CD4-positive, alpha-beta T cell treated with Interleukin-6 for 4 hours (primary cell): ENCODE measurements around the gene MAD1L1.

ENCODE experiments used
- DNase-seq: peaks from one replicate; pipeline ENCODE4 v3.0.0-alpha.2; 2020; ENCODE audit warnings: mixed read lengths

MAD1L1 gene

DNA sequence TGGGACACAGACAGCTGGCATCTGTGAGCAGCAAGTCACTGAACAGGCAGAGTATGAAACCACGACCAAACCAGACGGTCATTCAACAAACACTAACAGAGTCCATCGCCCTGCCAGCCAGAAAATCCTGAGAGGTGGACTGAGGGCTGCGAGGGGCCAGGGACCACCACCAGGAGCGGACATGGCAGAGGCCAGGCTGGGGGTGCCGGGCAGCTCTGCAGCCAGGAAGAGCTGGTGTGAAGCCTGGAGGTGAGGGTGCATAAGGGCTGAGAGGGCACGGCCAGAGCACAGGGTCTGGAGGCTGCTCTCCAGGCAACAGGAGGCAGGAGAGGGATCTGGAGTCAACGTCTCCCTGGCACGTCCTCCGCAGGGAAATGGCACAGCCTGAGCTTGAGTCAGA lies 15.5 kb downstream of the MAD1L1 start:
- DNase-seq: no peak

DNA sequence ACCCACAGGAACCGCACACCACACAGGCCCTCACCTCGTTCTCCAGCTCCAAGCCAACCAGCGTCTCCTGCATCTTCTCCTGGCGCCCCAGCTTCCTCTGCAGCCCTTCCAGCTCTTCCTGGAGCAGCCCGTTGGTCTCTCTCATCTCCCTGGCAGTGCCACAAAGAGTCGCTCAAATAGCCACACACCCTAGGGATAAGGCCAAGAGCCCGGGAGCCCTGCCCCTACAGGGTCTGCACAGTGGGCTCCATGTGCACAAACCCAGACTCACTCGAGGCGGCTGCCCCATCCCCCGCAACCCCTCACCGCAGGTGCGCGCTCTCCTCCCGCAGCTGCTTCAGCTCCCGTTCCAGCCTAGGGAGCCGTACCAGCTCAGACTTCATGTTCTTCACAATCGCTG lies 16.9 kb downstream of the MAD1L1 start:
- no peak for DNase-seq

DNA sequence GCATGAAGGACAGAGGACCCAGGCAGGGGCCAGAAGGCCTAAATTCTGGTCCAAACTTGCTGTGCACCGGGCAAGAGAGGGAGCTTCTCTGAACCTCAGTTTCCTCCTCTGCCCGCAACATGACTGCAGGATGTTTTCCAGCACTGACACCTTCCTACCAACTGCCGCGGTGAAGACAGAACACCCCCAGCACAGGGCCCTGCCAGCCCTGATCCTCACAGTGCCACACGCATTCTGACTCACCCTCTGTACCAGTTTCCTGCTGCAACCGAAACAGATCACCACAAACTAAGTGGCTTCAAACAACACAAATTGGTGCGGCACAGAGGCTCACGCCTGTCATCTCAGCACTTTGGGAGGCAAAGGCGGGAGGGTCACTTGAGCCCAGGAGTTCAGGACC lies 18.1 kb downstream of the MAD1L1 start:
- peak; percentile 29 for DNase-seq

DNA sequence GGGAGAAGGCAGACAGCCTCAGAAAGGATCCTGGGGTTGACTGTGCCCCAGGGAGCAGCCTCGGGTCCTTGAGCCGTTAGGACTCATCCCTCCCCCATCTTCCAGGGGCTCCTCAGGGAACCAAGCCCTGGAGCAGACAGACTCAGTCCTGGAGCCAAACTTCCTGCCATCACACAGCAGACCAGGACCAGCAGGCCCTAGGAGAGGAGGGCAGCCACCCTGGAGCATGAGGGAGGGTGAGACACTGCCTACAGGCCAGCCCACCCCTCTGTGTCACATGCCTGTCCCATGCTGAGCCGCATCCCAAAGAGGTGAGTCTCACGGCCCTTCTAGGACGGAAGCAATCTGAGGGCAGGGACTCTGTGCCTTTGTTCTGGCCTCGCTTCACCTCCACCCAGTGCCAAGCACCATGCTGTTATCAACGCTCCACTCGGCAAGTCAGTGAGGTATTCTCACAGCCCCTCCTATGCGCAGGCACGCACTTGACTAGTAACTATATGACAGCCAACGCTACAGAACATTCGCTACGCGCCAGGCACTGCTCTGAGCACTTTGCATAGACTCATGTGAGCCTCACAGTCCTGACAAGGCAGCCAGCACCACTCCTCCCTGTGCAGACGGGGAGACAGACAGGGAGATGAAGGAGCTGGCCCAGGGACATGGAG lies 19.1 kb downstream of the MAD1L1 start:
- no peak for DNase-seq

DNA sequence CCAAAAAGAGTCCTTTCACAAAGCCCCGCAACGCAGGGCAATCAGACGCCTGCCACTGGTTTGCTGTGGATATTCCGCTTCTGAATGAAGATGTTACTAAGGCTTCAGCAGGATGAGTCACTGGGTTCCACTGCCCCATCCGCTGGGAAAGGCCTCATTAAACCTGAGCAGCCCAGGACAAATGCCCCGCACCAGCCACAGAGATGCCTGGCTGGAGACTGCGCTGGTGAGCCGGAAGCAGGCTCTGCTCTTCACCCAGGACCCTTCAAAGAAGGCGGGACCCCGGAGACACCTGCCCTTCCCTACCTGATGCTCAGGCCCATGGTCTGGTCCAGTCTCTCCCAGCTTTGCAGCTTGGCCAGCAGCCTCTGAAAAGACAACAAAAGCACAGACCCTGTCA lies 19.8 kb downstream of the MAD1L1 start:
- DNase-seq: no peak

DNA sequence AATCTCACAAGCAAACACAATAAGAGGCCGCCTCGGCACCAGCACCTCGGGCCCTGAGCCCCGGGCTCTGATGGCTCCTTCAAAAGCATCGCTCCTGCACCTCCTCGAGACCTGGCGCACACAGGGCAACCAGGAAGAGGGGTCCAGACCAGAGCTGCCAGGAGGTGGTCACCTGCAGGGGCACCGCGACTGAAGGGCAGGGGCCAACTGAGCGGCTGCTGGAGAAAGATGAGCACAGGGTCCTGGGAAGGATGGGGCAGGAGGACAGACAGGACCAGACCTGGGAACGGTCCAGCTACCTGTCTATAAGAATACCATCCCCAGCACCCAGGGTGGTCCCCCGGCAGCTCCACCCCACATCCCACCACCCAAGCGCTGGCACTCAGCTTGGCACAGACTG lies 20.8 kb downstream of the MAD1L1 start:
- no peak for DNase-seq

DNA sequence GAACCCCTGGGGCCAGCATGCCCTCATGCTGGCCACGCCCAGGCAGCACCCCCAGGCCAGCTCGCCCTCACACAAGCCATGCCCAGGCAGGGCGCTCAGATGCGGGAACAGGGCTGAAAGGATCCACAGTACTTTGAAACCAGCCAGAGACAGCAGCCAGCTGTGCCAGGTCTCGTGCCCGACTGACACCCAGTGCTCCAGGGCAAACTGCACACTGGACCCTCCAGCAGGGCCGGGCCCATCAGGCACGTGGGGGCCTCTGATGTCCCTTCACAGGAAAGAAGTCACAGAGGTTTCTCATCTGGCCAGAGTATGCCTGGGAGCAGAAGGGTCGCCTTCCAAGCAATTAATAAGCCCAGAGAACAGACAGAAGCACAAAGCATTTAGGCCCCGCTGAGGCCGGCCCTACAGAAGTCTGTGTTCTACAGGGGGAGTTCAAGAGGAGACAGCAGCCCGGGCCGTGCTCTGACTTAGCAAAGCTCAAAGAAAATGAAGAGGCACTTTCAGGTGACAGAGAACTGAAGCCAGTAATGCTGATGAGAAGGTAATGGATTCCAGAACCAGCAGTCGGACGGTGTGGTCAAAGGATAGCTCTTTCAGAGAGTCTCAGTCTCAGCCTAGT lies 21.4 kb downstream of the MAD1L1 start:
- no peak for DNase-seq

DNA sequence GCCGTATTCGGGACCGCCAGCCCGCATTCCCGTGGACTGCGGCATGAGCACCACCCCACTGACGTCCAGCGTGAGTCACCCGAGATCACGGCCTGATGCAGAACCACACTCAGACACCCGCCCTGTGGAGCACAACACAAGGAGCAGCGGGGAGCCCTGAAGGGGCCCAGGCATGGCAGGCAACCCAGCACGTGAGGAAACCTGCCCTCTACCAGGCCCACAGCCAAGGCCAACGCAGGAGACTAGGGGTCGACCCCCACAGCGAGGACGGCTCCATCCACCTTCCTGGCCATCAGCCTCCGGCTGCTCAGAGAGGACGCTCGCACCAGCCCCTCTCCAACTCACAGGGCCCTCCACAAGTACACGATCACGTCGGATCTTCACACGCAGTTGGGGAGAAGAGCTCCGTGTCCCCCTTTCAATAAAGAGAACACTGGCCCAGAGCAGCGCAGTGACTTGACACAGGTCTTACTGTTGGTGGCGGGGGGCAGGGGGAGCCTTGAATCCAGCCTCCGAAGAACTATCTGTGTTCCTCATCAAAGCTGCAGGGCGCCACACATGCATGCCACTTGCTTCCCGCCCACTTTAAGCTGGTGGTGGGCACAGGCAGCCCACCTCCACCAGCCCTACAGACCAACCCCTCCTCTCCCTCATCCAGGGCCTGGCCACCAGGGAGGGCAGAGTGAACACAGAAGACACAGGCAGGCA lies 22.0 kb downstream of the MAD1L1 start:
- no peak for DNase-seq

DNA sequence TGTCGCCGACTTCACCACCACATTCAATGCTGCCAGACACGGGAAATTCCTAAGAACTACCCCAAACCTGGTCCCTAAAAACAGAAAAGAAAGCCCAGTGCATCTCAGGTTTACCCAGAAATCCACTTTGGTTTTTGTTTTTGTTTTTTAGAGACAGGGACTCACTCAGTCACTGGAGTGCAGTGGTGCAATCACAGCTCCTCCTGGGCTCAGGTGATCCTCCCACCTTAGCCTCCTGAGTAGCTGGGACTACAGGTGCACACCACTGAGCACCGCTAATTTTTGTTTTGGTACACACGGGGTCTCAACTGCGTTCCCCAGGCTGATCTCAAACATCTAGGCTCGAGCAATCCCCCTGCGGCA lies 22.8 kb downstream of the MAD1L1 start:
- no peak for DNase-seq

DNA sequence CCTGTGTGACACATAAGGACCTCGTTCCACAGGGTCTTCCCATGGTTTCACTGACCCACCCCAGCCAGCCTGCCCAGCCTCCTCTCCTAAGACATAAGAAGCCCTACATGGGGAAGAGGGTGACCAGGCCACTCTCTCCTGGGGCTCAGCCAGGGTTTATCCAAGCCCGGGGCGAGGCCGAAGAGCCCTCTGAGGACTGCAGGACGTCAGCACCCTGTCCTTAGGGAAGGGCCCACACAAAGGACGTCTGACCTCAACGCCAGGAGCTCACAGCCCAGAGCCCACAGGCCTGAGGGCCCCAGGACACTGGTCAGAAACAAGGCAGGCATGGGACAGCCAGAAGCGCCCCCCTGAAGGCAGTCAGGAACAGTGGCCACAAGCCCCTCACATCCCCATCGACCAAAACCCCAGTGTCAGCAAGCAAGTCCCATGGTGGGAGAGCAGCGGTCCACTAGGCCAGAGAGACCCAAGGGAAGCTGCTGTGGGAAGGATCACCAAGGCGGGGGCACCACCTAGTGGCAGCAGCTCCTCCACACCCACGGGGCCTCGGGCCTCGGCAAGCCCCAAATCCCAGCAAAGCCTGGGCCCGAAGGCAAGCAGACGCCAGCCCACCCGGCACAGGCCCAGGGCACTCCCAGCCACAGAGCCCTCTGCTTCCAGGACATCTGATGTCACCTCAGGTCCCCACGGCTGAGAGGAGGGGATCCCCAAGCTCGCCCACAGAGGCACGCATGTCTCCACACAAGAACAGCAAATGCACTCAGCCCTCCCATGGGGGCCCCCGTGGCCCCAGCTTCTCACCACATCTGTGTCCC lies 23.4 kb downstream of the MAD1L1 start:
- peak; percentile 50 for DNase-seq

DNA sequence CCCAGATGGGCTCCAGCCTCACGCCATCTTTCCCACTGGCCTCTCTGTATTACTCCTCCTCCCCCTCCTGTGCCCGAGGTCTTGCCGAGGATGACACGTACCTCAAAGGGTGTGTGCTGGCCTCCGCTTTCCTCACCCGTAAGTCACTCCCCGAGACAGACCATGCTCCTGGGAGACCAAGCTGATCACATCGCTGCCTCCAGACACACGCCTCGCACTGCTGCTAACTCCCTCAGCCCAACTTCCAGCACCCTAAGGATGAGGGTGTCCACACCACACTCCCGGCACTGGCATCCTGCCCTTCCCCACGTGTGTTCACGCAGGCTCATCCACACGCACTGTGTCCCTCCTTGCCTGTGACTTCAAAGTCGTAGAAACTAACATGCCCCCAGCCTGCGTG lies 24.0 kb downstream of the MAD1L1 start:
- DNase-seq: no peak

DNA sequence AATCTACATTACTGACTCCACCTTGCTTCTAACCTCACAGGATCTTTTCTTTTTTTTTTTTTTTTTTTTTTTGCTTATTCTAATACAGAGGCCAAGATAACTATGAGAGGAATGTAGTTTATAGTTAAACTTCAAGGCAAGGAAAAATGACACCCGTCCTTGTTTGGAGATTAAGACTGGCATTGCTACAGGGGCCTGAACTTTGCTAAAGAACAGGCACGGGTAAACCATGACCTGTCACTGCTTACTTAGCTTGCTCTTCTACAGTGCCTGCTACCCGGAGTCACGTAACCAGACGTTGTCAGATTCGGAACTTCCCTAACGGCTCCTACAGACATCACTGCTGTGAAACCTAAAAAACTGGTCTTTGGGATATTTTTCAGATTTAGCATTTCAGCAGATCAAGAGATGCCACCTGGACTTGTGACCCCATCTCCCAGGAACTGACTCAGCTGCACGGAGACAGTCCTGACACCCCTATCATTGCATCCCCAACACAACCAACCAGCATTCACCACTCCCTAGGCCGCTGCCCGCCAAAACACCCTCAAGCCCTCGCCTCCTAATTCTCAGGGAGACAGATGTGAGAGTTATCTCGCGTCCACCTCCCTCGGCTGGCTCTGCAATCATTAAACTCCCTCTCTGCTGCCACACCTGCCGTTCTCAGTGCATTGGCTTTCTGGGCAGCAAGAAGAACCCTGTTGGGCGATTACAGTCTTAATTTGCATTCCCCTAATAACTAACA lies 27.5 kb downstream of the MAD1L1 start:
- no peak for DNase-seq

DNA sequence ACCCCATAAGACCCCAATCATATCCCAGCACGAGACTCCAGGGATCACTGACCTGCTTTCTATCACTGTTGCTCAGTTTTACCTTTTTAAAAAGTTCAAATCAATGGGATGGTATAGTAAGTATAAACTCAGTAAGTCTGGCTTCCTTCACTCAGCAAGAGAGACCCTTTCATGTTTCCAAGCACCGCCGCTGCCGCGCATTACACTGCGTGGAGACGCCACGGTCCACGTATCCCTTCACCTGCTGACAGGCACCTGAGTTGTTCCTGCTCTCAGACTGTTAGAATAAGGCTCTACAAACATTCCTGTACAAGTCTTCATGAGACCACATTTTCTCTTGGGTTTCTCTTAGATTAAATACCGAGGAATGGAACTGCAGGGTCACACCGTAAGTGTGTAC lies 28.3 kb downstream of the MAD1L1 start:
- DNase-seq: no peak

DNA sequence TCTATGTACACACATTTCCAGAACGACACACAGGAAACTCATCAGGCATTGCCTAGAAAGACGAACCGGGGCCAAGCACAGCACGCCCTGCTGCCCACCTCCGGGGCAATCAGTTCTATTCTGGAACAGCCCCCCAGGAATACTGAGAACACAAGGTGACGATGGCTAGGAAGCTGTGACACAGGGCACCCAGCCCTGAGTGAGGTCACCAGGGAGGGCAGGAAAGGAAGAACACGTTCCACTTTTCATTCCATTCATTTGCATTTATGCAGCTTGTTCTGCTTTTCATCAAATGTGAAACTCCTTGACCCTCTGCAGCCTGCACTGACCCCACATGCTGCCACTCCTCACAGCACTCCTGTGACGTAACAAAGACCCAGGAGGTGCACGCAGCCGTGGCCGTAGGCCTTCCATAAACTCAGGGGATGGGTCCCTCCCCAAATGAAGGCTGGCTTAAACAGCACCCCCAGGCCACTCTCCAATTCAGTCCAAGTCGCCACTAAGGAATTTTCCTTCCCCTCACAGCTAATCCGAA lies 28.9 kb downstream of the MAD1L1 start:
- DNase-seq: no peak

DNA sequence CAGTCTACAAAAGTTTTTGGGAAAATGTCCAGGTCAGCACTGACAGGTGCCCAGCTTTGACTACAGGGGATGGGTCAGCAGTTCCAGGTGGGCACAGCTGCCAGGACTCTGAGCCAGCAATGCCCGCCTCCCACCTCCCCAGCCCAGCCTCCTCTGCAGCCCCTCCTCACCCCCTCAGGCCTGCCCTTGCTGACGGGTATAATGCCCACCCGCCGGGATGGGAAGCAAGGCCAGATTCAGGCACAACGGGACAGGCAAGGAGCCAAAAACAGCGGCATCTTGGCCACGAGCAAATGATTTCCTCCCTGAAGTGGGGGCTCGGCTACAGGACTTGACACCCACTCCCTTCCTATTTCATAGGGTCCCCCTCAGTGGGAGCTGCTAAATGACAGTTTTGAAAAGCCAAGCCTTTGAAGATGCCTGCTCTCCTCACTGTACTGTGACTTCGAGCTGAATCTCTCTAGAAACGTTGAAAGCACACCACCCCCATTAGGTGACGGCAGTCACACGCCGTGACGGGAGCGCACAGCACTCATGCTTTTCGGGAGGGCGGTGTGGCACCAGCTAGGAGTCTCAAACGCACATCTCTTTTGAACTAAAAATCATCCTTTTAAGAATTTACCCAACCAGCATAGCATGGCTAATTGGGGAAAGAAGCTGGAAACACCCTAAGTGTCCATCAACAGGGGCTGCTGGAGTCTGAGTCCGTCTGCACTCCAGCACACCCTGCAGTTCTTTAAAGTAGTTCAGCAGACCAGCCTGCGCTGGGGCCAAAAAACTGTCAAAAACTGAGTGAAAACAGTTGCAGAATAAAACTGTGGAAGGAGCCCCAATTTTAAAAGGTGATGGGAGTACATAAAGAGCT lies 29.6 kb downstream of the MAD1L1 start:
- DNase-seq: no peak

DNA sequence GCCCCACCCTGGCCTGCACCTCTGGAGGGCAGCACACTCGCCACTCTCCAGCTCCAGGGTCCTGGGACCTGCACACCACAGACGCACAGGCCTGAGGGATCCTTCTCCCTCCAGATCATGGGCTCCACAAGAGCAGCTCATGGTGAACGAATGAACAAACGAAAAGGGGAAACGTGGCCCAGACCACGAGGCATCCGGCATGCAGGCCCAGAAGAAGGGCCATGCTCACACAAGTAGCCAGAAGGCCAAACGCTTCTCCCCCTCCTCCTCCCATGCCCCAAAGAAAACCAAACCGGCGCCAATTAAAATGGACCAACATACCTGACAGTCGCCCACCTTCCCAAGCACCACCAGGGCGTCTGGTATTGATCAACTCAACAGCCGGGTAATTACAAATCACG lies 30.4 kb downstream of the MAD1L1 start:
- no peak for DNase-seq

DNA sequence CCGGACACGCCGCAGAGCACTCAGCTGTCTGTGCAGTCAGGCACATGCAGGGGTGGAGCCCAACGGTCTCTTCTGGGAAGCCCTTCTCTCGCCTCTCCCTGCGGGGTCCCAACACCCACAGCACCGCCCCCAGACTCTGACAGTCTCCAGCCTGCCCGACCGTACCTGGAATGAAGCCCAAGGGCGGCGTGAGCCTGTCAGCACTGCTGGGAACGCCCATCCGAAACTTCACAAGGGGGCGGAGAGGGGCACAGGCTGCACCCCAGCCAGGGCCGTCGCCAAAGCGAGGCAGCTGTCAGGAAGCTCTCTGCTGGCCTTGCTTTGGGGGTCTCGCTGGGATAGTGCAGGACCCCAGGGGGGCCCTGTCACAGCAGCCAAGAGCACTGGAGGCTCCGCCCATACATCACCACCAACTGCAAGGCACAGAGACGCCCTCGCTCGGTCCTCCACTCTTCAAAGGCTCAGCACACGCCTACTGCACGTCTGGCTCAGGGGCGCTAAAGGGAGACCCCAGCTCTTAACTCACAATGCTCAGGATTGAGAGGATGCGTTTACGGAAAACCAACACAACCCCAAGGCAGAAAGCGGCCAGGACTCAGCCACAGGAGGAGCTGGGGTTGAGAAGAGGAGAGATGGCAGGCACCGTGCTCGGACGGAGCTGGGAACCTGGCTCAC lies 30.9 kb downstream of the MAD1L1 start:
- no peak for DNase-seq

DNA sequence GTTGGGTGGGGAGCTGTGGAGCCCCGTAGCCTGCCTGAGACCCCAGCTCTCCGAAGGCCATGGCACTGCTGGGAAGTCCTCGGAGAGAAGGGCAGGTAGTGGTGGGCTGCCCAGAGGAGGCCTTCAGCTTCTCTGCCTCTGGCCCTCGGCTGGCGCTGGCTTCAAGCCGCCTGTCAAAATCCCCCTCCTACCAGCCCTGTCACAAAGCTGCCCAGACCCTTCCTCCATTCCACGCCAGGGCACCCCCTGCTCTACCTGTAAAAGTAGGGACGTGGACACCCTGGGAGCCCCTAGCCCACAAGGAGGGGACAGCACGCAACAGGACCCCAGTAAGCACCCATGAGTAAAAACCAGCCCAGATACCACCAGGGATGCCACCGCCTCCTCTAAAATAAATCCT lies 31.6 kb downstream of the MAD1L1 start:
- no peak for DNase-seq

DNA sequence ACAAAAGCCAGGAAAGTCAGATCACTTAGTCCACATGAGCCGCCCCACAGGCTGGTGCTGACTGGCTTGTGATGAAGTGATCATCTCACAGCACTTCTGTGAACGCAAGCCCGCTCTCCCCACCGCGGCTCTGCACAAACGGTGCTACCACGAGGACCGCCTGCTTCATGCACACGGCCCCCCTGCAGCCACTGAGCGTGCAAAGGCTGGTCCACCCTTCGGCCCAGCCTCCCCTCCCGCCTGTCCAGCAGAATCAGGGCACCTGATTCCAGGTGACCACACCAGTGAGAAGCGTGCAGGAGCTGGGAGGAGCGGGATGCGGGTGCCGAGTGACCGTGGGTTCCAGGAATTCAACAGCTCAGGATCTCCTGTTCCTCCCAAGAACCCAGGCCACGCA lies 32.2 kb downstream of the MAD1L1 start:
- DNase-seq: no peak

DNA sequence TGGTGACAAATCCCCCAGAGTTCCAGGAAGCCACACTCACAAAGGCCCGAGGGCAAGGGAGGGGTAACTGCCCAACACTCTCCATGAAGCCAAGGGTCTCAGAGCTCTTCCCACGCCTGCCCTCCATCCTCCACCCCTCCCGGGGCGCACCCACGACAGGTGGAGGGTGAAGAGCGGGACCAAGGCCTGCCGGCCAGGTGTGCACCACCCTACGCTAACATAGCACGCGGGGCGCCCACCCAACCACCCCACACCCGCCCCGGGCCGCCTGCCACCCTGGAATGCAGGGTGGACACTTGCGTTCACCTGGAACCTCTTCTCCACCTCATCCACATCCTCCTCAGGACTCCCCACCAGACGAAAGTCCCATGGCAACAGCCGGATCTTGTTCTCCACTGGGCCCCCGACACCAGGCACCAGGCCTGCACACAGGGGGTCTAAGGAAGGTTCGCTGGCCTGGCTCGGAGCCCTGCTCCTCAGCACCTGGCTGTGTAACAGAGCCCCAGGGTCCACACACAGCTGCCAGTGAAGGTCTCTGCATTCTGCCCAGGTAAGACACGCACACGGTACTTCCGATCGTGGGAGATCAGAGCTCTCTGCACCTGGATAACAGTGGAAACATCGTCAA lies 32.7 kb downstream of the MAD1L1 start:
- DNase-seq: no peak

DNA sequence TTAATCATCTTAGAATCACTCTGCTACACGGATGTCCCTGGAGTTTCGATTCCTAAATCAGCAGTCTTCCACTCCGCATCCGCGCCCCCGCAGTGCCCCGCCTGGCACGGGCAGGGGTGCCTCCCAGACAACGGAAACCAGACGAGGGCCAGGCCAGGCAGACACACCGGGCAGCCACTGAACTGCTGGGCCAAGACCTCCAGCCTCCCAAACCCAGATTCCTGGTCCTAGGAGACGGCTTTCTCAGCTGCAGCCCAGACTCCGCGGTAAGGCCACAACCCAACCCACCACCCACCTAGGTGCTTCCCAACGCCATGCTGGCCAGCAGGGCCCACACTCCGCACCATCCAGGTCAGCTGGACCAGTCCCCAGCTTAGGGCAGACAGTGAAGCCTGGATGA lies 33.2 kb downstream of the MAD1L1 start:
- DNase-seq: no peak
